Stimulated activated CD8-positive, alpha-beta memory T cell treated with anti-CD3 and anti-CD28 coated beads, Interleukin-4, amount 100 ng/mL, for 48 hours (primary cell): ENCODE measurements around the gene CDH16.
"Not testable (repeated sequence)": the region's sequence is repeated elsewhere in the genome, so short reads cannot be mapped to it uniquely, and the experiment has no call there.

Source experiments
- DNase-seq: peaks from one replicate; pipeline ENCODE4 v3.0.0-alpha.2; 2020

CDH16 gene

GRCh38 chr16:66891360-66891759, 27.3 kb downstream of the CDH16 start:
- no peak for DNase-seq

DNA sequence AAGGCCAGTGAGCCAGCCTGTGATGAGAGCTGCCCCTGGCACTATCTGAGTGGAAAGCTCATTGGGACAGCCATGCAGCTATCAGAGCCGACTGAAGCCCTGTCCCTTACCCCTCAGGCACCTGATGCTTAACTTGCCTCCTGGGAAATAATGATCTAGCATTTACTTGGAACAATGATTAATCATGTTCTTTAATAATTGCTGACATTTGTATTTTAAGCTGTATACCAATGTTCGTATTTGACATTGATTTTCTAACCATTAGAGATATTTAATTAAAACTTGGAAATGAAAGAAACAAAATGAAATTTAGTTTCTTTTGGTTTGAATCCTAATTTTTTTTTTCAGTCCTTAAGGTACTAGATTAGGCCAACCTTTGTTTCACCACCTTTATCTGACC, 27.9 kb downstream of the CDH16 start:
- no peak for DNase-seq

- no peak for DNase-seq
Observed at GRCh38 chr16:66889622-66890021, 29.1 kb downstream of the CDH16 start.

- no peak for DNase-seq
Observed at GRCh38 chr16:66888647-66889615, 29.8 kb downstream of the CDH16 start.

DNA sequence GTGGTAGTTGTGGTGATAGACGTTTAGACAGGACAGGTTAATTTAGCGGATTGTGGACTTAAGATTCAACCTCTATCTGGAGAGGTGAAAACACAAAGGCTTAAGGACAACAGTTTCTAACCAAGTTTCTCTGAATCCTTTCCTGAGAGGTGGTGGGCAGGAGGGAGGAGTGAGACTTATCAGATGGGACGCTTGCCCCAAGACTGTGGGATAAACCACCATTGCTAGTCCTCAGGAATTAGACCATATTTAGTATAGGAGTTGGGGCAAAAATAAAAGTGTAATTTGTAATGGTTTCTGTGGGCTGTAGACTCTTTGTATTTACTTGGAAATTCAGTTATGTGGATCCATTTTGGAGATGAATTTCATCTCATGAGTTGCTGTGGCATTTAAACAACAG, 31.8 kb downstream of the CDH16 start:
- DNase-seq = no peak

GRCh38 chr16:66886321-66886720, 32.4 kb downstream of the CDH16 start:
- no peak for DNase-seq

GRCh38 chr16:66885491-66885890, 33.2 kb downstream of the CDH16 start:
- DNase-seq = no peak

GRCh38 chr16:66882702-66883101, 36.0 kb downstream of the CDH16 start:
- no peak for DNase-seq

- DNase-seq = no peak
Observed at GRCh38 chr16:66881964-66882508, 36.6 kb downstream of the CDH16 start.

GRCh38 chr16:66881560-66881959, 37.1 kb downstream of the CDH16 start:
- no peak for DNase-seq

DNA sequence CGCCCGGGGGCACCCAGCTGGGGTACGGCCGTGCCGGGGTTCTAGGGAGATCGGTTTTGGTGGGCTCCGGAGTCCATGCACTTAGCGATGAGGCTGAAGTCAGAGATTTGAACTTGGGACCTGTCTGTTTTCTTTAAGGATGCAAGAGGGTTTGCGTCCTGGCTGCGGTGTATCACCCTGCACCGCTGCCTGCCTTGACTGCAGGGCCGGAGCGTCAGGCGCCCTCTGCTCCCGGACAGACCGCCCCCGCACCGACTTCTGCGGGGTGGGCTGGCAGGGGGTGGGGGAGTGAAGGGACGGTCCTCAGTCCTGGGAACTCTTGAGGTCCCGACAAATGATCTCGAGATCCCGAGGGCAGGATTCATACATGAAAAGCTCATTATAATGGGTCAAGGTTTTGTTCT, 37.7 kb downstream of the CDH16 start:
- DNase-seq = peak; percentile 42

- peak; percentile 96 for DNase-seq
Observed at GRCh38 chr16:66880288-66881013, 38.2 kb downstream of the CDH16 start, which contains the start of gene PDP2. TSS of gene PDP2 (plus strand) at chr16:66880515. CDS start at chr16:66884285, 3,770 bp downstream.

- DNase-seq = peak; percentile 82
Observed at GRCh38 chr16:66878067-66878466, 40.6 kb downstream of the CDH16 start.

DNA sequence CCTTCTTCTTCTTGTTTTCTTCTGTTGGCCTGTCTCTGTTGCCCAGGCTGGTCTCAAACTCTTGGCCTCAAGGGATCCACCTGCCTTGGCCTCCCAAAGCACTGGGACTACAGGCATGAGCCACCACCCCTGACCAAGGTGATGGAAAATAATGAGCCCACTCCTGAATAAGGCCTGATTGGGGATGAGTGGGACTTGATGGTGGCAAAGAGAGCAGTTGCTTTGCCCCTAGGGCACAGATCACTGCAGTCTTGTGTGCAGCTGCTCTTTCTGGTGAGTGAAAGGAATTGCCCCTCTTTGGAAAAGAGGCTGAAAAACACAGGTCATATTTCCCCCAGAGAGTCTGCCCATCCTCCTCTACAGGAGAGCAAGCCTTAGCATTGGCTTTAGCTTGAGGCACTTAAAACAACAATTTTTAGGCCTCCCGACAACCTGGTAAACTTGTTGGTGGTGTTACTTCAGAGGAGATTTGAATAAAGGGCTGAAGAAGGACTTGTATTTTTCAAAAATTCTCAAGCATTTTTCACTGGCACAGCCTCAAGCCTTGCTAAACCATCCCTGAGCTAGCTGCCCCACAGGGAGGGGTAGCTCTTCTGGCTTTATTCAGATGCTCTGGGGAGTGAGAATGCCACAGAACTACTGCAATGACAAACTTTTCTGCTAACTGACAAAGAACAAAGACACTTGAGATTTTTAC, 44.5 kb downstream of the CDH16 start:
- peak; percentile 41 for DNase-seq

GRCh38 chr16:66873685-66874055, 45.0 kb downstream of the CDH16 start:
- DNase-seq = no peak

- peak; percentile 97 for DNase-seq
Observed at GRCh38 chr16:66872943-66873684, 45.6 kb downstream of the CDH16 start.

DNA sequence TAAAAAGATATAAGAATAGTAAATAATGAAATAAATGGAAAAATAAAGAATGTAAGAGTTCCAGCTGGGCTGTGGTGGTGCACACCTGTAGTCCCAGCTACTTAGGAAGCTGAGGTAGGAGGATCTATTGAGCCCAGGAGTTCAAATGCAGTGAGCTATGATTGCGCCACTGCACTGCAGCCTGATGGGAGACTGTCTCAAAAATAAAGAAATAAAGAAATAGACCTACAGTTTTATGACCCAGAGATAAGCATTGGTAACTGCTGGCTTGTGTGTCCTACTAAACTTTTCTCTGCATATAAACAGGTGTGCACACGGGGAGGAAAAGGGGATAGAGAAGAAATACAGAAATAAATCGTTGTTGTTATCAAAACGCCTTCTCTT, 46.1 kb downstream of the CDH16 start:
- no peak for DNase-seq

- no peak for DNase-seq
Observed at GRCh38 chr16:66871840-66872239, 46.8 kb downstream of the CDH16 start.

GRCh38 chr16:66871363-66871762, 47.3 kb downstream of the CDH16 start:
- not testable (repeated sequence) for DNase-seq

DNA sequence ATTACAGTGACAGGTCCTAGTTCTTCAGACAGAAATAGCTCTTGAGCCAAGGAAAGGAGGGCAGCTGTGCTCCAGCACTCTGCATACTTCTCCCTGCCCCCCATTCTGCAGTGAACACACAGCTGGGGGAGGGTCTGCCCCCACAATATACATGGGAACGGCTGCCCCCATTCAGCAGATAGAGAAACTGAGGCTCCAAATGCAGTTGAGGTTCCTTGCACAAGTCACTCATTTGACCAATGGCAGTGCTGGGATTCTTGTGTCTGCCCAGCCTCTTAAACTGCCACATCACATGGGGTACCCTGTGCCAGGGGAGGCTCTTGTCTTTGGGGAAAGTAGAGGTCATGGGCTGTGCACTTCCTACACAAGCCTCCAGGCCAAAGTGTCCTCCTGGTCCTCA, 49.3 kb downstream of the CDH16 start:
- DNase-seq = no peak

DNA sequence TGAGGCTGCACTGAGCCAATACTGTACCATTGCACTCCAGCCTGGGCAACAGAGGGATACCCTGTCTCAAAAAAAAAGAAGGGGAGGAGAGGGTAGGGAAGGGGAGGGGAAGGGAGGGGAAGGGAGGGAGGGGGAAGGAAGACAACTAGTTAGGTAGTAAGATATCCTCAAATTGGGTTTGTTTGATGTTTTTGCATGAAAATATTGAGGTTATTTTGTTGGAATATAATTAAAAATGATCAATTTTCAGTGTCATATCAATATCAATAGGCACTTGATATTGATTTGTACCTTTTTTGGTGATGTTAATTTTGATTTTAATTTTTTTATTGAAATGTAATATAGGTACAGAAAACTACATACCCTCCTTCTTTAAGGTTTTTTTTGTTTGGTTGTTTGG, 55.0 kb downstream of the CDH16 start:
- no peak for DNase-seq

DNA sequence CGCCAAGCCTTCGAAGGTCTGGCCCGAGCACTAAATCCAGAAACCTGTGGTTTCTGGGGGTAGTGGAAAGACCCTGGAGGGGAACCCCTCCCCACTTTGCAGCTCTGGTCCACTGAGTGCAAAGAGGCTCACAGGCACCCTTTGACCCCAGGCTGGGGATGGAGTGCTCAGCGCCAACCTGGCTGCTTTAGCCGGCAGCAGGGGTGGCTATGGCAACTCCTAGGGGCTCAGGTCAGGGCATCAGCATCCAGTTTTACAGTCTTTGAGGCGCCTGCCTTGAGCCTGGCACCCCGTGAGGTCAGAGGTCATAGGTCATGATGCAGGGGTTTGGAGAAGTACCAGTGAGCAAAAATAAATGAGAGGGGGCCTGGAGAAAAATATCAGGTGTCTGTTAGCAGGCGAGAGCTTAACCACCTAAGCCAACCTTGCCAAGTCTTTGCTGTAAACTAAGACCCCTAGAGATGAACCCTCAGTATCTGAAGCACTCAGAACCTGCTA, 56.6 kb downstream of the CDH16 start:
- no peak for DNase-seq
